Neutrophil (primary cell): ENCODE measurements around the gene TBC1D9.

Experiments
- H3K27ac ChIP-seq: fragments of 200-600 bp; sonication (generic); 2 replicates; pipeline ENCODE4 v1.5.1; 2016; ENCODE audit warnings: mild to moderate bottlenecking, moderate library complexity
- H3K27me3 ChIP-seq: fragments of 200-600 bp; sonication (generic); 2 replicates; pipeline ENCODE4 v1.6.0; 2016; ENCODE audit warnings: mild to moderate bottlenecking
- H3K36me3 ChIP-seq: fragments of 200-600 bp; sonication (generic); 2 replicates; pipeline ENCODE4 v1.5.1; 2017
- H3K4me1 ChIP-seq, 2 experiments: fragments of 200-600 bp in 1 of 2; sonication (generic) in 1 of 2; 1 replicate in 1 of 2; 2 replicates in 1 of 2; pipeline versions ENCODE4 v1.5.1 to v1.6.1; 2013 to 2016; ENCODE audit warnings: low read depth in 1 of 2, low read length in 1 of 2, mild to moderate bottlenecking in 1 of 2, moderate library complexity in 1 of 2; ENCODE audit not compliant: control insufficient read depth in 1 of 2, insufficient read depth in 1 of 2
- H3K4me3 ChIP-seq, 2 experiments: fragments of 200-600 bp in 1 of 2; sonication (generic) in 1 of 2; 1 replicate in 1 of 2; 2 replicates in 1 of 2; pipeline ENCODE4 v1.5.1; 2013 to 2016; ENCODE audit warnings: low read depth in 1 of 2, low read length in 1 of 2, mild to moderate bottlenecking in 1 of 2, moderate library complexity in 1 of 2
- H3K9me3 ChIP-seq: fragments of 200-600 bp; sonication (generic); 2 replicates; pipeline ENCODE4 v1.5.1; 2016
- CTCF ChIP-seq: fragments of 200-600 bp; sonication (generic); IDR thresholded peaks from 2 replicates; pipeline ENCODE4 v1.5.1; 2016; ENCODE audit warnings: antibody characterized with exemption

Gene TBC1D9

GRCh38 chr4:140633951-140634350 lies 122.2 kb downstream of the TBC1D9 start:
- no peak overlapping the region for H3K4me3 ChIP-seq
- H3K27me3 ChIP-seq, result no peaks in the 10 kb centered on the region
- TF ChIP-seq CTCF, result no peak
- H3K9me3 ChIP-seq, result no peaks in the 10 kb centered on the region
- H3K27ac ChIP-seq, result no peak overlapping the region
- no peaks in the 10 kb centered on the region for H3K36me3 ChIP-seq
- H3K4me1 ChIP-seq, result no peaks in the 10 kb centered on the region

- Histone ChIP-seq H3K4me1 (no peaks in the 10 kb centered on the region), H3K27ac (no peak overlapping the region), H3K27me3 (no peaks in the 10 kb centered on the region), H3K4me3 (no peak overlapping the region), H3K9me3 (no peaks in the 10 kb centered on the region), H3K36me3 (no peaks in the 10 kb centered on the region)
- TF ChIP-seq CTCF, result no peak
Measured at GRCh38 chr4:140633124-140633523, 123.1 kb downstream of the TBC1D9 start.

GRCh38 chr4:140630246-140630645 lies 125.9 kb downstream of the TBC1D9 start:
- no peaks in the 10 kb centered on the region for H3K36me3 ChIP-seq
- no peak overlapping the region for H3K27ac ChIP-seq
- H3K4me3 ChIP-seq, result no peak overlapping the region
- H3K27me3 ChIP-seq, result no peaks in the 10 kb centered on the region
- no peaks in the 10 kb centered on the region for H3K4me1 ChIP-seq
- TF ChIP-seq CTCF, result no peak
- no peaks in the 10 kb centered on the region for H3K9me3 ChIP-seq

GRCh38 chr4:140628016-140628415 lies 128.2 kb downstream of the TBC1D9 start:
- Histone ChIP-seq H3K27me3 (no peaks in the 10 kb centered on the region), H3K36me3 (no peaks in the 10 kb centered on the region), H3K4me1 (no peaks in the 10 kb centered on the region), H3K4me3 (no peak overlapping the region), H3K9me3 (no peaks in the 10 kb centered on the region), H3K27ac (no peak overlapping the region)
- TF ChIP-seq CTCF, result no peak

GRCh38 chr4:140626661-140627376 lies 129.4 kb downstream of the TBC1D9 start:
- Histone ChIP-seq H3K4me1 (no peaks in the 10 kb centered on the region), H3K4me3 (no peak overlapping the region), H3K27me3 (no peaks in the 10 kb centered on the region), H3K27ac (no peak overlapping the region), H3K9me3 (no peaks in the 10 kb centered on the region), H3K36me3 (no peaks in the 10 kb centered on the region)
- TF ChIP-seq CTCF, result no peak
